ENCODE results near the gene CHCHD6.

The CHCHD6 gene

DNA sequence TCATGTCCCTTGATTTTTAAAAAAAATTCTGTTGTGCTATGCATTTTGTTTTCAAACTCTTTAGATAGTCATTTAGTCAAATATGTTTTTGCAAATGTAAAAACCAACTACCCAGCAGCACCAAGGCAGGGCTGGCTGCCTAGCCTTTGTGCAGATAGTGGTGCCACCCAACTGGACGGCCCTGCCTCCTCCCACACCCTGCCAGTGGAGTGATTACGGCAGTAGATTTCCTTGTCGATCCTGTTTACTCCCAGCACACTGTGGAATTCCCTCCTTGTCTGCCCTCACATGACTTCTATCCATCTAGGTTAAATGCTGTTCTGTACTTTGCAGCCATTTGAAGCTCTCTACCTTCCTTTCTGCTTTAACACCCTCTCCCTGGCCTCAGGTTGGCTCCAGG, 199.5 kb downstream of the CHCHD6 start:
- DNase-seq, result no peak

DNA sequence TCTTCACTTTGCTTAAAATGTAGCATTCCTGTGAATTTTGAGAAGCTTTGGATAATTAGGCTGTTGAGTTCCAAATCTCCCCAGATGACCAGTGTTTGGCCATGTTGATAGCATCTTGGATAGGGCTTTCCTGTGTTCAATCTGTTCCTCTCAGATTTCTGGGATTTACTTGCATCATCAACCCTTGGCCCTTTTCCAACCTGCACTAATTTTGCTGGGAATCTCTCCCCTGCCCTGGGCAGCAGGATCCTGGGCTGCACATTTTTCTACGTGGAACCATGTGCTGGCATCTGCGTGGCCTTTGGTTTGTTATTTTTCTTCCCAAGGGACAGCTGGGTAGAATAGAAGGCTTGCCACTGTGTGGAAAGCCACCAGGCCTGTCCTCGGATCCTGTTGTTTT, 203.5 kb downstream of the CHCHD6 start:
- DNase-seq, result no peak

DNA sequence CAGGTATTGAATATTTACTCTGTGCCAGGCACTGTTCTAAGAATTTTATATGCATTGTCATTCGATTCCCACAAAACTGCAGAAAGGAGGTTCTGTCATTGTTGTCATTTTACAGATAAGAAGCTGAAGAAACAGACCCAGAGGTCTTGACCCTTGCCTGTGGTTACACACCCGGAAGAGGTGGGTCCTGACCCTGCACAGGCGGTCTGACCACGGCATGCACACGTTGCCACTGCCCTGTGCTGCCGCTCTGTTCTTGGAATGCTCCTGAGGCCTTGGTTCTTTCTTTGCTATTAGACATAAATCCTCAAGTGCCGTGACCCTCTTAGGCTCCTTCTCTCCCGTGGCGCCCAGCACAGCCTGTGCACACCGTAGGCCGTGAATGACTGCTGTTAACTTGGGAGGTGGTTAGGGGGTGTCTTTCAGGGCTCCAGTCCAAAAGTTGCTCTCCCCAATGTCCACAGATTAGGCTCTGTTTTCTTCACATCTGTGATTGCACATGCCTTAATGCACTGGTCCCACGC, 204.8 kb downstream of the CHCHD6 start:
- no peak for DNase-seq

DNA sequence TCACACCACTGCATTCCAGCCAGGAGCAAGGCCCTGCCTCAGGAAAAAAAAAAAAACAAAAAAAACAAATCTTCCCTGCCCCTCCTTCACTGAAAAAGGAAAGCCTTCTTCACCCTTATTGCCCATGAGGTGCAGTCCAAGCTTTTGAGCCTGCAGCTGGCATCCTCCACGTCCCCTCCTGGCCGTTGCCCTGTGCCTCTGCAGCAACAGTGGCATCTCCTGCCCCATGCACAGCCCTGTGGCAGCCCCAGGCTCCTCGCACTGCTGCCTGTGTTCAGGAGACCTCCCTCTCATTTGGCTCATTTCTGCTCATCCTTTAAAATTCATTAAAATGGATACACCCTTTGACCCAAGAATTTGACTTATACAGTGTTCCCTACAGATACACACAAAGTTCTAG, 206.2 kb downstream of the CHCHD6 start:
- DNase-seq, result no peak

GRCh38 chr3:126911162-126912026, 207.4 kb downstream of the CHCHD6 start:
- DNase-seq, result no peak

DNA sequence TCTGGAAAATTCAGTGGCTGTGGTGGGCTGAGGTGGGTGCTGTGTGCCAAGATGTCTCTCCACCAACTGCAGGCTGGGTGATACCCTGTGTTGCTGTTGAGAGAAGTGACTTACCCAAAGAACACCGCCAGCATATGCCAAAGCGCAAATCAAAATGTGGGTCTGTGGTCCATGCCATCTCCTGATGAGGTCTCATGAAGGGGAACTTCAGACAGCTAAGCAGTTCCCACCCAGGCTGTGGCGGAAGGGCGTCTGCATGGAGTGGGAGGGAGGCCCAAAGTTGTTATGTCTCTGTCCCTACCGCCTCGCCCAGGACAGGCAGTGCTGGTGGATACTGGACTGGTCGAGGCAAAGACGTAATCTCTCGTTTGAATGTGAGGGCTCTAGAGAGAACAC, 208.0 kb downstream of the CHCHD6 start:
- no peak for DNase-seq

- DNase-seq, result no peak
These were observed 208.6 kb downstream of the CHCHD6 start for GRCh38 chr3:126912491-126913195.

GRCh38 chr3:126913524-126913923, 209.5 kb downstream of the CHCHD6 start:
- no peak for DNase-seq

- no peak for DNase-seq
These were observed 210.2 kb downstream of the CHCHD6 start for GRCh38 chr3:126914226-126914625.

DNA sequence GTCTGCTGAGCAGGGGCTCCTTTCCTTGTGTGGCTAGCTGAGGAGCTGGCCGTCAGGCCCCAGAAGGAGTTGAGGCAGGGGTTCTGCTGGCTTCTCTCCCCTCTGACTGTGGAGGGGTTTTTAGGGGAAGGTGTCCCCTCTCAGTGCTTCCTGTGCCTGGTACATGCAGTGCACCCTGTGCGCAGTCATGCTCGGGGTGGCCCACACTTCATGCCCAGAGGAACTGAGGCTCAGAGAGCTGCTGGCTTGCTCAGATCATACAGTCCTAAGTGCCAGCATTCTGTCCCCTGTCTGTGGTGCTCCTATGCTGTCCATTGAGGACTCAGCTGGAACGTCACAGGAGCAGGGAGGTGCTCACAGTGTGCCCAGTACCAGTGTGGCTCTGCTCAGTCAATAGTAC, 211.0 kb downstream of the CHCHD6 start:
- no peak for DNase-seq

- DNase-seq, result no peak
These were observed 212.5 kb downstream of the CHCHD6 start for GRCh38 chr3:126916546-126916945.

GRCh38 chr3:126917232-126917804, 213.3 kb downstream of the CHCHD6 start:
- DNase-seq, result no peak

DNA sequence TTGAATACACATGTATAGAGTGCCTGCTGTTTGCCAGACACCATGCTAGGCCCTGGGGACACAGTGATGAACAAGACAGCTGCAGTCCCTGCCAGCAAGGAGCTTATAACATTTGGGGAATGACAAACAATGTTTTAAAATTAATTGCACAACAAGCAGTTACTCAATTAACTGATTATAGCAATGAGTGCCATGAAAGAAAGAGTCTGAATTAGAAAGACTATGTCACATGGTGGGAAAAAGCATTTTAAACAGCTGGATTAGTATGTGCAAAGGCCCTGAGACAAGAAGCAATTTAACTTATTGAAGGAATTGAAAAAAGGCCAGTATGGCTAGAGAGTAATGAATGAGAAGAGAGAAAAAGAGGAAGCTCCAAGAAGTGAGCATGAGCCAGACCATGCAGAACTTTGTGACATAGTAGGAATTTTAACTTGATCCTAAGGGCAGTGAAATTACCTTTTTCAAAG, 214.3 kb downstream of the CHCHD6 start:
- DNase-seq, result no peak

GRCh38 chr3:126921085-126921824, 217.2 kb downstream of the CHCHD6 start:
- no peak for DNase-seq

GRCh38 chr3:126922466-126922865, 218.4 kb downstream of the CHCHD6 start:
- no peak for DNase-seq

GRCh38 chr3:126923423-126923822, 219.4 kb downstream of the CHCHD6 start:
- DNase-seq, result no peak

GRCh38 chr3:126923895-126924294, 219.9 kb downstream of the CHCHD6 start:
- no peak for DNase-seq

DNA sequence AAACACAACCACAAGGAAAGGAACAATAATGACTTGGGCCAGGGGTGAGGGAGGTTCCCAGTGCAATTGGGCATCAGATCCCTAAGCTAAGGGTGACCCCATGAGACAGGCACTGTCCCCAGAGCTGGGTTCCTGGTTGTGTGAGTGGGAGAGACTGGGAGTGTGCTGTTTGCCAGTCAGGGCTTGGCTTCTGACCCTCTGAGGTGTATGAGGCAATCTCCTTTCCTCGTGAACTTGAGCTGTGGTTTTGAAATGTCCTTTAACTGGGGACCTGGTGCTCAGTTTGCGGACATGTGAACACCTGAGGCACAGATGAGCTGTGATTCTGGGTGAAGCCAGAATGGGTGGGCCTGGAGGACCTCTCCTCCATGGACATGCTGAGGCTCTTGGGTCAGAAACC, 220.4 kb downstream of the CHCHD6 start:
- no peak for DNase-seq

GRCh38 chr3:126925411-126926171, 221.6 kb downstream of the CHCHD6 start:
- DNase-seq, result no peak

GRCh38 chr3:126926684-126927400, 222.8 kb downstream of the CHCHD6 start:
- DNase-seq, result no peak

DNA sequence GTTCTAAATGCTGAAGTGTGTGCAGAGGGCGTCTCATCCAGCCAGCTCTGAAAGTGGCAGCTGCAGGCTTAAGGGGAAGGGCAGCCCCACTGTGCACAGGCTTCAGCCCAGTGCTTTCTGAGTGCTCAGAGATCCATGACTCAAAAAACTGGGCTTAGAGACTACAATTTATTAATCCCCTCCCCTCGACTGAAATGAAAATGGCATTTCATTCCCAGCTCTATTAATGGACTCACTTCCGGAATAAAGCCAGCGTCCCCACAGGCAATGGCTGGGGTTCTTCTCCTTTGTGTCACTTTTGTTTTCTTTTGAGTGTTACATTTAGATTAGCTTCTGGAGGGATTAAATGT, 223.3 kb downstream of the CHCHD6 start:
- no peak for DNase-seq

DNA sequence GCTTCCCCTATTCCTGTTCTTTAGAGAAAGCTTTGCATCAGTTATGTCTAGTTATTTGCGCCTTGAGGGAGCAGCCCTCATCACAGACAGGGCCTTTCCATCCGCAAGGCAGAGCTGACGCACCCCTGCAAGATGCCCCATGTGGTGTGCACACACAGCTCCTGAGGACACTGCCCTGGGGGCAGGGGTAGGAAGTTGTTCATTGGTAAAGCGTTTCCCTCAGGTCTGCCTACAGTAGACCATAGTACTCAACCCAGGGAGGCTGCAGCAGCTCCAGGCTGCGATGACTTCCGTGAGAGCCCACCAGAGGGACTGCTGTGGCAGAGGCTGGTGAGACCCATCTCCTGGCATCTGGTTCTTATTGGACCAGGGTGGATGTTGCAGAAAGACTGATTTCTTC, 223.8 kb downstream of the CHCHD6 start:
- DNase-seq, result no peak
